SK-N-SH (cell line): ENCODE results near the gene AFAP1L1. TPM values are rescaled to one million over a fixed set of nuclear protein-coding genes. Genes with fewer than 3 reads are reported as not detected.

Experiments
- CTCF ChIA-PET: fragments of 300-600, 350-600 bp; formaldehyde crosslinking; extraction: SDS; loops from one replicate; lab custom pipeline; 2021; lab: Yijun Ruan, JAX
- POLR2A ChIA-PET: fragments of 350-600 bp; sonication (Branson Sonifier 250); formaldehyde crosslinking; extraction: SDS; loops from one replicate; lab custom pipeline; 2020; ENCODE audit warnings: antibody characterized with exemption, inconsistent platforms; lab: Yijun Ruan, JAX
- DNase-seq: peaks from one replicate; pipeline ENCODE4 v3.0.0; 2012
- H2AFZ ChIP-seq: fragments of 200-600 bp; sonication (generic); 2 replicates; pipeline ENCODE4 v1.8.1; 2016; ENCODE audit warnings: antibody characterized with exemption, mild to moderate bottlenecking, low read depth
- H3F3A ChIP-seq: fragments of 200-600 bp; sonication (generic); replicated peaks from 2 replicates; pipeline ENCODE3; 2016; ENCODE audit warnings: antibody characterized with exemption, mild to moderate bottlenecking; ENCODE audit not compliant: insufficient read depth
- H3K27ac ChIP-seq, 2 experiments: fragments of 200-500 bp in 1 of 2; fragments of 200-600 bp in 1 of 2; sonication (Bioruptor generic) in 1 of 2; sonication (generic), shearing (Covaris generic) in 1 of 2; 2 replicates each; pipeline versions ENCODE4 v1.5.1 to v1.6.1; 2014 to 2016; ENCODE audit warnings: low read depth in 2 of 2, inconsistent platforms in 1 of 2, low read length in 1 of 2, mild to moderate bottlenecking in 1 of 2, mixed read lengths in 1 of 2
- H3K27me3 ChIP-seq: fragments of 200-600 bp; sonication (generic), shearing (Covaris generic); 2 replicates; pipeline ENCODE4 v1.6.1; 2016; ENCODE audit warnings: mixed run types; ENCODE audit not compliant: insufficient read depth
- H3K36me3 ChIP-seq, 2 experiments: fragments of 200-500 bp in 1 of 2; fragments of 200-600 bp in 1 of 2; sonication (Bioruptor generic) in 1 of 2; sonication (generic) in 1 of 2; replicated peaks in 1 of 2; 2 replicates each; pipeline versions ENCODE3 to v1.5.1; 2014 to 2016; ENCODE audit warnings: low read length in 1 of 2, mild to moderate bottlenecking in 1 of 2; ENCODE audit not compliant: insufficient read depth in 2 of 2, control insufficient read depth in 1 of 2
- H3K4me1 ChIP-seq, 2 experiments: fragments of 200-500 bp in 1 of 2; fragments of 200-600 bp in 1 of 2; sonication (Bioruptor generic) in 1 of 2; sonication (generic), shearing (Covaris generic) in 1 of 2; 2 replicates each; pipeline versions ENCODE4 v1.5.1 to v1.6.1; 2014 to 2016; ENCODE audit warnings: low read depth in 1 of 2, low read length in 1 of 2, mixed run types in 1 of 2; ENCODE audit not compliant: insufficient read depth in 2 of 2, control insufficient read depth in 1 of 2
- H3K4me2 ChIP-seq: fragments of 200-600 bp; sonication (generic), shearing (Covaris generic); 2 replicates; pipeline ENCODE4 v1.6.1; 2017; ENCODE audit warnings: mixed run types
- H3K4me3 ChIP-seq, 2 experiments: fragments of 200-500 bp in 1 of 2; fragments of 200-600 bp in 1 of 2; sonication (Bioruptor generic) in 1 of 2; sonication (generic), shearing (Covaris generic) in 1 of 2; 2 replicates each; pipeline versions ENCODE4 v1.5.1 to v1.8.1; 2014 to 2016; ENCODE audit warnings: low read depth in 2 of 2, inconsistent platforms in 1 of 2, low read length in 1 of 2, mild to moderate bottlenecking in 1 of 2, mixed read lengths in 1 of 2, moderate library complexity in 1 of 2
- H3K79me2 ChIP-seq: fragments of 200-600 bp; sonication (generic); 2 replicates; pipeline ENCODE4 v1.8.1; 2017; ENCODE audit warnings: mild to moderate bottlenecking; ENCODE audit not compliant: insufficient read depth
- H3K9ac ChIP-seq: fragments of 200-600 bp; sonication (generic); 2 replicates; pipeline ENCODE4 v1.6.1; 2017; ENCODE audit warnings: mixed run types
- H3K9me2 ChIP-seq: fragments of 200-600 bp; sonication (generic); 2 replicates; pipeline ENCODE4 v1.6.1; 2017; ENCODE audit warnings: mixed run types
- H3K9me3 ChIP-seq: fragments of 200-600 bp; sonication (generic); 2 replicates; pipeline ENCODE4 v1.6.1; 2017; ENCODE audit warnings: mixed run types, mild to moderate bottlenecking, moderate library complexity
- H4K20me1 ChIP-seq: fragments of 200-600 bp; sonication (generic); 2 replicates; pipeline ENCODE4 v1.6.1; 2017; ENCODE audit warnings: mild to moderate bottlenecking, mixed run types; ENCODE audit not compliant: insufficient read depth
- ELF1 ChIP-seq: IDR thresholded peaks from 2 replicates; pipeline ENCODE4 v1.4.0; 2012
- FOXJ3 ChIP-seq: sonication (generic); formaldehyde crosslinking; IDR thresholded peaks from 2 replicates; pipeline ENCODE4 v1.5.1; 2020; ENCODE audit warnings: mild to moderate bottlenecking, missing genetic modification reagents
- NFIC ChIP-seq: IDR thresholded peaks from 2 replicates; pipeline ENCODE4 v1.4.0; 2012; ENCODE audit warnings: borderline replicate concordance
- RAD21 ChIP-seq: IDR thresholded peaks from 2 replicates; pipeline ENCODE4 v1.6.1; 2012; ENCODE audit warnings: mild to moderate bottlenecking, low read length
- RFX5 ChIP-seq: IDR thresholded peaks from 2 replicates; pipeline ENCODE4 v1.6.1; 2012; ENCODE audit warnings: mild to moderate bottlenecking, improper control_type of control experiment, low read length
- SIN3A ChIP-seq: IDR thresholded peaks from 2 replicates; pipeline ENCODE4 v1.6.1; 2012; ENCODE audit warnings: low read depth, mild to moderate bottlenecking, low read length, moderate library complexity, borderline replicate concordance
- TAF1 ChIP-seq: IDR thresholded peaks from 2 replicates; pipeline ENCODE4 v1.6.1; 2012; ENCODE audit warnings: low read depth, mild to moderate bottlenecking, low read length, moderate library complexity, borderline replicate concordance
- TCF12 ChIP-seq: IDR thresholded peaks from 2 replicates; pipeline ENCODE4 v1.4.0; 2012
- YY1 ChIP-seq: IDR thresholded peaks from 2 replicates; pipeline ENCODE4 v1.4.0; 2012; ENCODE audit warnings: low read depth, mild to moderate bottlenecking
- polyA plus RNA-seq, 3 experiments: library from polyadenylated mRNA; depleted of rRNA; stranded (reverse); fragments of >200 nt; gene quantifications; 2 replicates each; pipeline ENCODE4 v1.2.3, GENCODE V29; 2012
- TF ChIP-seq, protein P1 (sequence below): IDR thresholded peaks from 2 replicates; pipeline ENCODE4; 2012
- TF ChIP-seq, protein P2 (sequence below): IDR thresholded peaks from 2 replicates; pipeline ENCODE4 v1.6.1; 2012; ENCODE audit warnings: mild to moderate bottlenecking, low read depth, low read length, moderate library complexity
- TF ChIP-seq, protein P3 (sequence below): IDR thresholded peaks from 2 replicates; pipeline ENCODE4 v1.4.0; 2012; ENCODE audit warnings: low read depth, borderline replicate concordance
- TF ChIP-seq, protein P4 (sequence below): fragments of 150-350 bp; IDR thresholded peaks from 2 replicates; pipeline ENCODE4 v1.6.1; 2017; ENCODE audit warnings: antibody characterized with exemption, low read length, low read depth, borderline replicate concordance

AFAP1L1 gene
- polyA plus RNA-seq, 1 of the 3 experiments (the other 2 are of a cell fraction) = 0.82 TPM

DNA sequence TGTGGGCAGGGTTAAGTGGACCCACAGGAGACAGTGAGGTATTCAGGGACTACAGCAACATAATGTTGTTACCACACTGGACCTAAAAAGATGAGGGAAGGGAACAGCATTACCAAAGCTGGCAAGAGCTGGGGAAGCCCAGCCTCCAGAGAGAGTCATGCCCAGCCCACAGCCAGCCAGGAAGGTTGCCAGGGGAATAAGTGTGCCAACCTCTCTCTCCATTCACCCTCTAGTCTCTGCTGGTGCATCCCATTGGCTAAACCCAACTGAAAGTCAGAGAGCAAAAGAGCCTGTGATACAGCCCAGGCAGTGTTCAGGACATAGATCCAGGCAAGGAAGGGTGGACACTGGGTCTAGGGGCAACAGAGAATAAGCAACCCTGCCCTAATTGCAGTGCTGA is 35.8 kb upstream of the AFAP1L1 start:
- POLR2A ChIA-PET = no interaction called here
- no peaks in the 10 kb centered on the region for H3K27me3 ChIP-seq
- H3K9ac ChIP-seq = no peak overlapping the region
- H3K9me2 ChIP-seq = no peaks in the 10 kb centered on the region
- no peak for DNase-seq
- CTCF ChIA-PET = interaction anchor here (1.6 kb wide), 1 partner anchor 33 kb away, joined by 5 read pairs; no protein-coding TSS in a partner anchor
- H3K4me2 ChIP-seq = no peak overlapping the region
- H3K4me3 ChIP-seq = no peak overlapping the region
- H2AFZ ChIP-seq = no peak overlapping the region
- H3K27ac ChIP-seq = no peak overlapping the region
- no peaks in the 10 kb centered on the region for H3K4me1 ChIP-seq
- TF ChIP-seq TAF1 (no peak), ELF1 (no peak), SIN3A (no peak), FOXJ3 (CRISPR knock-in tag) (no peak), RFX5 (no peak), YY1 (no peak), NFIC (no peak), TCF12 (no peak), RAD21 (no peak)
- TF ChIP-seq, protein P1, sequence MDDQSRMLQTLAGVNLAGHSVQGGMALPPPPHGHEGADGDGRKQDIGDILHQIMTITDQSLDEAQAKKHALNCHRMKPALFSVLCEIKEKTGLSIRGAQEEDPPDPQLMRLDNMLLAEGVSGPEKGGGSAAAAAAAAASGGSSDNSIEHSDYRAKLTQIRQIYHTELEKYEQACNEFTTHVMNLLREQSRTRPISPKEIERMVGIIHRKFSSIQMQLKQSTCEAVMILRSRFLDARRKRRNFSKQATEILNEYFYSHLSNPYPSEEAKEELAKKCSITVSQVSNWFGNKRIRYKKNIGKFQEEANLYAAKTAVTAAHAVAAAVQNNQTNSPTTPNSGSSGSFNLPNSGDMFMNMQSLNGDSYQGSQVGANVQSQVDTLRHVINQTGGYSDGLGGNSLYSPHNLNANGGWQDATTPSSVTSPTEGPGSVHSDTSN = no peak
- TF ChIP-seq, protein P2, sequence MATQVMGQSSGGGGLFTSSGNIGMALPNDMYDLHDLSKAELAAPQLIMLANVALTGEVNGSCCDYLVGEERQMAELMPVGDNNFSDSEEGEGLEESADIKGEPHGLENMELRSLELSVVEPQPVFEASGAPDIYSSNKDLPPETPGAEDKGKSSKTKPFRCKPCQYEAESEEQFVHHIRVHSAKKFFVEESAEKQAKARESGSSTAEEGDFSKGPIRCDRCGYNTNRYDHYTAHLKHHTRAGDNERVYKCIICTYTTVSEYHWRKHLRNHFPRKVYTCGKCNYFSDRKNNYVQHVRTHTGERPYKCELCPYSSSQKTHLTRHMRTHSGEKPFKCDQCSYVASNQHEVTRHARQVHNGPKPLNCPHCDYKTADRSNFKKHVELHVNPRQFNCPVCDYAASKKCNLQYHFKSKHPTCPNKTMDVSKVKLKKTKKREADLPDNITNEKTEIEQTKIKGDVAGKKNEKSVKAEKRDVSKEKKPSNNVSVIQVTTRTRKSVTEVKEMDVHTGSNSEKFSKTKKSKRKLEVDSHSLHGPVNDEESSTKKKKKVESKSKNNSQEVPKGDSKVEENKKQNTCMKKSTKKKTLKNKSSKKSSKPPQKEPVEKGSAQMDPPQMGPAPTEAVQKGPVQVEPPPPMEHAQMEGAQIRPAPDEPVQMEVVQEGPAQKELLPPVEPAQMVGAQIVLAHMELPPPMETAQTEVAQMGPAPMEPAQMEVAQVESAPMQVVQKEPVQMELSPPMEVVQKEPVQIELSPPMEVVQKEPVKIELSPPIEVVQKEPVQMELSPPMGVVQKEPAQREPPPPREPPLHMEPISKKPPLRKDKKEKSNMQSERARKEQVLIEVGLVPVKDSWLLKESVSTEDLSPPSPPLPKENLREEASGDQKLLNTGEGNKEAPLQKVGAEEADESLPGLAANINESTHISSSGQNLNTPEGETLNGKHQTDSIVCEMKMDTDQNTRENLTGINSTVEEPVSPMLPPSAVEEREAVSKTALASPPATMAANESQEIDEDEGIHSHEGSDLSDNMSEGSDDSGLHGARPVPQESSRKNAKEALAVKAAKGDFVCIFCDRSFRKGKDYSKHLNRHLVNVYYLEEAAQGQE = no peak
- TF ChIP-seq, protein P3, sequence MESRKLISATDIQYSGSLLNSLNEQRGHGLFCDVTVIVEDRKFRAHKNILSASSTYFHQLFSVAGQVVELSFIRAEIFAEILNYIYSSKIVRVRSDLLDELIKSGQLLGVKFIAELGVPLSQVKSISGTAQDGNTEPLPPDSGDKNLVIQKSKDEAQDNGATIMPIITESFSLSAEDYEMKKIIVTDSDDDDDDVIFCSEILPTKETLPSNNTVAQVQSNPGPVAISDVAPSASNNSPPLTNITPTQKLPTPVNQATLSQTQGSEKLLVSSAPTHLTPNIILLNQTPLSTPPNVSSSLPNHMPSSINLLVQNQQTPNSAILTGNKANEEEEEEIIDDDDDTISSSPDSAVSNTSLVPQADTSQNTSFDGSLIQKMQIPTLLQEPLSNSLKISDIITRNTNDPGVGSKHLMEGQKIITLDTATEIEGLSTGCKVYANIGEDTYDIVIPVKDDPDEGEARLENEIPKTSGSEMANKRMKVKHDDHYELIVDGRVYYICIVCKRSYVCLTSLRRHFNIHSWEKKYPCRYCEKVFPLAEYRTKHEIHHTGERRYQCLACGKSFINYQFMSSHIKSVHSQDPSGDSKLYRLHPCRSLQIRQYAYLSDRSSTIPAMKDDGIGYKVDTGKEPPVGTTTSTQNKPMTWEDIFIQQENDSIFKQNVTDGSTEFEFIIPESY = no peak
- TF ChIP-seq, protein P4, sequence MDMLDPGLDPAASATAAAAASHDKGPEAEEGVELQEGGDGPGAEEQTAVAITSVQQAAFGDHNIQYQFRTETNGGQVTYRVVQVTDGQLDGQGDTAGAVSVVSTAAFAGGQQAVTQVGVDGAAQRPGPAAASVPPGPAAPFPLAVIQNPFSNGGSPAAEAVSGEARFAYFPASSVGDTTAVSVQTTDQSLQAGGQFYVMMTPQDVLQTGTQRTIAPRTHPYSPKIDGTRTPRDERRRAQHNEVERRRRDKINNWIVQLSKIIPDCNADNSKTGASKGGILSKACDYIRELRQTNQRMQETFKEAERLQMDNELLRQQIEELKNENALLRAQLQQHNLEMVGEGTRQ = no peak
- H4K20me1 ChIP-seq = no peaks in the 10 kb centered on the region
- no peaks in the 10 kb centered on the region for H3F3A ChIP-seq
- peaks cover 0 to 7% of the 10 kb centered on the region in 2 experiments for H3K36me3 ChIP-seq
- H3K9me3 ChIP-seq = no peaks in the 10 kb centered on the region
- no peaks in the 10 kb centered on the region for H3K79me2 ChIP-seq
